ENCODE data around the gene SMYD5.

SMYD5 gene

DNA sequence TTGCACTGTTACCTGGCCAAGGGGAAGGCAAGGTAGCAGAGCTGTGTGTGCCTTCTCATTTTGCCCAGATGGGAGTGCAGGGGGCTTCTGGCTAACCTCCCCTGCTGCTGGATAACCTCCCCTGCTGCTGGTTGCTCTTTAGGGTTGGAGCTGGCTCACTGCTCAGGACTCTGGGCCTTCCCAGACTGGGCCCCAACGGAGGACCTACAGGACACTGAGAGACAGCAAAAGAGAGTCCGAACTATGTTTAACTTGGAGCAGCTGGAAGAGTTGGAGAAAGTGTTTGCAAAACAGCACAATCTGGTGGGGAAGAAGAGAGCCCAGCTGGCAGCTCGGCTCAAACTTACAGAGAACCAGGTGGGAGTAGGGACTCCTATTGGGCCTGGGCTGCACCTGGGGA is 5.8 kb upstream of the SMYD5 start:
- DNase-seq: no peak

DNA sequence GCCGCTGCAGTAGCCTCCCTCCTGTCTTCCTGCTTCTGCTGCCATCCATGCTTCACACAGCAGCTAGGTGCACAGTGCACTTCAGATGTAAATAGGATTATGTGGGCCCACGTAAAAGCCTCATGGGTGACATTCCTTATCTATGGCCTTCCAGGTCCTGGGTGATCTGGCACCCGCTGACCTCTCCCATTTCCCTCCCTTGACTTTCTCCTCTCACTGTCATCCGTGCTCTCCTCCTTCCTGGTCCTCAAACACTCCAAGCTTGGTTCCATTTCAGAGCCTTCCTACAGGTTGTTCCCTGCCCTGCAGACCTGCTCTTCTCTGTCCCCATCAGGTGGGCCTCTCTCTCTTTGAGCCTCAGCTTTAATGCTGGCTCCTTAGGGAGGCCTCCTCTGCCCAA is 4.0 kb upstream of the SMYD5 start:
- no peak for DNase-seq

DNA sequence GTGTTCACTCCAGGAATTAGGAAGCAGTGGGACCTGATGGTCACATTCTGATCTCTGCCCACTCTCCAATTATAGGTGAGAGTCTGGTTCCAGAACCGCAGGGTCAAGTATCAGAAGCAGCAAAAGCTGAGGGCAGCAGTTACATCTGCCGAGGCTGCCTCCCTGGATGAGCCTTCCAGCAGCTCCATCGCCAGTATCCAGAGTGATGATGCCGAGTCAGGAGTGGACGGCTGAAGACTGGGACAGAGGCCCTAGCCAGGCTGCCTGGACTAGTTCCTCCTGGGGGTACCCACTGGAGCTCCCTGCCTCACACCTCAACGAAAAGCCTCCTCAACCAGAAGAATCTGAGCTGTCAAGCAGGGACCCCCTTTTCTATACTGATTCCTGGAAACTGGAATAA is 3.3 kb upstream of the SMYD5 start:
- DNase-seq: no peak

DNA sequence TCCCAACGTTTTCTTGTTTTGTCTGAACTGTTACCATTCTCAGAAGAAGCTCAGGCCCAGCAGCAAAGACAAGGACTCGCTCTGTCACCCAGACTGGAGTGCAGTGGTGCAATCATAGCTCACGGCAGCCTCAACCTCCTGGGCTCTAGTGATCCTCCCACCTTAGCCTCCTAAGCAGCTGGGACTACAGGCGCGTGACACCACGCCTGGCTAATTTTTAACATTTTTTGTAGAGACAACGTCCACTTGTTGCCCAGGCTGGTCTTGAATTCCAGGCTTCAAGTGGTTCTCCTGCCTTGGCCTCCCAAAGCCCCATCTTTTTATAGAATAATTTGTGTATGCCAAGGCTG is 2.0 kb upstream of the SMYD5 start:
- no peak for DNase-seq

DNA sequence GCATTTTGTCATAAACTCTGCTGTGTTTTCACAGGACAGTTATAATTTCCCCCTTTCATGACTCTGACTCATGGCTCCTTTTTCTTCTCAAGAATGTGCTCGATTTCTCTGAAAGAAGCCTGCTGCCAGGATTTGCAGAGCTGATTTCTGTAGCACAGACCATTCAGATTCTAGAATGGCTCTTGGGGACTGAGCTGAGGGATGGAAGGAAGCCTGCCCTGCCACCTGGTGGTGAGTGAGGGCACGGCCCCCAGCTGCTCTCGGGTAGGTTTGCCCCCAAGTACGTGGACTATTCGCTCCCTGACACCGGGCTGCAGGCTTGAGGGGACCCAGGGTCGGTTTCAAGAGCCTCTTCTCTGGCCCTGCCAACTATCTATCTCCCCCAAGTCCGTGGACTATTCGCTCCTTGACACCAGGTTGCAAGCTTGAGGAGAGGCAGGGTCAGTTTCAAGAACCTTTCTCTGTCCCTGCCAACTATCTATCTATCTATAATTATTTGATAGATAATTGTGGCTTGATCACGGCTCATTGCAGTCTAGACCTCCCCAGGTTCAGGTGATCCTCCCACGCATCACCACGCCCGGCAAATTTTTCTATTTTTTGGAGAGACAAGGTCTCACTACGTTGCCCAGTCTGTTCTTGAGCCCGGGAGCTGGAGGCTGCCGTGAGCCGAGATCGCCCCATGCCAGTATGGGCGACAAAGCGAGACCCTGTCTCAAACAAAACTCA is 1.4 kb upstream of the SMYD5 start:
- DNase-seq: peak; percentile 80

DNA sequence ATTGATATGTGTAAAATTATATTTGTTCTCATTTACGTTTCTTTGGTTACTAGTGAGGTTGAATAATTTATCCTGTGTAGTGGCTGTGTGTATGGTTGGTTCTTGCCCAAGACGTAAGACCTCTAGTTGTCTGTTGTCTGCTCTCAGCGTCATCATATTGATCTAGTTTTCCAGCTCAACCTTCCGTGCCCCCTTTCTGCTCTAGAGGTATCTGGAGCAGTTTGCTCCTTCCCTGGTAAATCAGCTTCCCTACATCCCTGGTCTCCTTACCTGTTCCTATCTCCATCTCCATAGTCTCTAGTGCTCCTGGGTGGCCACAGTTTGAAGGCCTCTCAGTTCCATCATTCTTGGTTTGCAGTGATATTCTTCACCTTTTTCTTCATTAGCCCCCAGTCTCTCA is 1.2 kb downstream of the SMYD5 start:
- no peak for DNase-seq

DNA sequence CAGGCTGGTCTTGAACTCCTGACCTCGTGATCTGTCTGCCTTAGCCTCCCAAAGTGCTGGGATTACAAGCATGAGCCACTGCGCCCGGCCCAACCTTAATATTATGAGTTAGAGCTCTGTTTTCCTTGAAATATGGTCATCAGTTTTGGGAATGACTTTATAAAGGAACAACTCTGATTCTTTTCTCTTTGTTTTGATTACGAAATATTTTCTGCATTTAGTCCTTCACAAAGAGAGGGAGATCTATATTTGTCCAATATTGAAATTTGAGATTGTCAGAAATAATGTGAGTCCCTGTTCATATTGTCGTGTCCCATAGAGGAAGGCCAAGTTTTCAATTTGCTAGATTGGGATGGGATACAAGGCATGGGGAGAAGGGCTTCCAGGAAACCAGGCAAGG is 3.1 kb downstream of the SMYD5 start:
- DNase-seq: no peak

DNA sequence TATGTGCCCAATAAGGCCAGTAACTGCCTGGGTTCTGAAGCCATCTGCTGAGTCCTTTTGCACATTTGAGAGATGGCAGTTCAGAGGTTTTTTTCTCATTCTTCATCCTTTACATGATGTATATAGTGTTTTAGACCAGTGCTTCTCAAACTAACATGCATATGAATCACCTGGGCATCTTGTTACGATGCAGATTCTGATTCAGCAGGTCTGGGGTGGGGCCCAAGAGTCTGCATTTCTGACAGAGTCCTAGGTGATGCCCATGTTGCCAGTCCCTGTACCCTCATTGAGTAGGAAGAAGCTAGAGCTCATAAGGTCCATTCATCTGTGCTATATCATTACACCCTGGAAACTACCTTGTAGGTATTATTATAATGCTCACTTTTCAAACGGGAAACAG is 3.8 kb downstream of the SMYD5 start:
- no peak for DNase-seq

DNA sequence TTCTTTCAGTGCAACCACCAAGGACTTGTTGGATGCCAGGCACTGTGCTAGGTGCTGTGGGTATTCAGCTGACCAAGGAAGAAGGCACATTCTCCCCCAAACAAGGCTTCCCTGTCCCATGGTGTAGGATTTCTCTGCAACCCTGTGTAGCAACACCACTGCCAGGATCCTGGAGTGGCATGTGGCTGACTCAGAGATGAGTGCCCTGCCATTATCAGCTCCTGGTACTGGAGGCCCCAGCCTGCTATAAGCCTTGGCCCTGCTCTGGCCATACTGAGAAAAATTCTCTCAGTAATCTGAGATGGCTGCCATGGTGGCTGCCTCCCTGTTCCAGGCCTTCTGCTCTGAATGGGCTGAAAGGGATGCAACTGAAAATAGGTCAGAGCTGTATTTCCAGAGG is 4.3 kb downstream of the SMYD5 start:
- no peak for DNase-seq

DNA sequence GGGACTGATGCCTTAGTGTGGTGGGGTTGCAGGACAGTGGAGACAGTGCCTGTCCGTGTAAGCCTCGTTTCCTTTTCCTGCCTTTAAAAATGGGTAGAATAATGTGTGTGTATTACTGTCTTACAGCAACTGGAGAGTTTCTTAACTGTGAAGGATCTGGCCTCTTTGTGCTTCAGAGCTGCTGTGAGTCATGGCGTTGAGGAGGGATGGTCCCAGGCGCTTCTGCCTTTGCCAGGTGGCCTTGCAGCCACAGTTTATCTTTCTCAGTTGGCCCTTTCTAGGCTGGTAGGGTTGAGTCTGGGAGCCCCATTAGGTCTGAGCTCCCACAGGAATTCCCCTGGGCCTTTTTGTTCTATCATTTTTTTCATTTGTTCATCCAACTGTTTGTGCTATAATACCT is 9.8 kb downstream of the SMYD5 start:
- no peak for DNase-seq

DNA sequence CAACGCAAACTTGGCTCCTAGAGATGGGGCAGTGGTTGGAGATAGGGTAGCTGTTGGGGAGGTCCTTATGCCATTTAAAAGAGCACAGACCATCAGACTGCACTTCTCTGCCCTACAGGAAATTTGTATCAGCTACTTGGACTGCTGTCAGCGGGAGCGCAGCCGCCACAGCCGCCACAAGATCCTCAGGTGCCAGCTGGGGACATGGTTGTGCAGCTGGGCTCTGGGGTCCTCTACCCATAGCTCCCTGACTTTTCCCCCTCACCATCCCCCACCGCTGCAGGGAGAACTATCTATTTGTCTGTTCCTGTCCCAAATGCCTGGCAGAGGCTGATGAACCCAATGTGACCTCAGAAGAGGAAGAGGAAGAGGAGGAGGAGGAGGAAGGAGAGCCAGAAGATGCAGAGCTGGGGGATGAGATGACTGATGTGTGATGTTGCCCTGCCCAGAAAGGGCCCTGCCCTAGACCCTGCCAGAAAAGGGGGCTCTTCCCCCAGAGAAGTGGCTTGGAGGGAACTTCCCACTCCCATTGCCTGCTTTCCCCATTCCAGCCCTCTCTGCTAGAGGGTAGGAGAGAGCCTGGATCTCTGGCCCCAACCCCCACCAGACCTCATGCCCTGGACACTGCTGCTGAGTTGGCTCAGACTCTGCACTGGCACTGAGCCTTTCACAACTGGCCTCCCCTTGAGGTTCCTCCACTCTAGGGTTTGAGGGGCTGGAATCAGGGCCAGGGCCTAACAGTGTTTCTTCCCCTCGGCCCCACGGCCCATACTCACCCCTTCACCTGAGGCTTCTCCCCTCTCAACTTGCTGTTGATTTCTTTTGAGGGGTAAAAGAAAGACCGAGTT is 11.7 kb downstream of the SMYD5 start:
- no peak for DNase-seq

DNA sequence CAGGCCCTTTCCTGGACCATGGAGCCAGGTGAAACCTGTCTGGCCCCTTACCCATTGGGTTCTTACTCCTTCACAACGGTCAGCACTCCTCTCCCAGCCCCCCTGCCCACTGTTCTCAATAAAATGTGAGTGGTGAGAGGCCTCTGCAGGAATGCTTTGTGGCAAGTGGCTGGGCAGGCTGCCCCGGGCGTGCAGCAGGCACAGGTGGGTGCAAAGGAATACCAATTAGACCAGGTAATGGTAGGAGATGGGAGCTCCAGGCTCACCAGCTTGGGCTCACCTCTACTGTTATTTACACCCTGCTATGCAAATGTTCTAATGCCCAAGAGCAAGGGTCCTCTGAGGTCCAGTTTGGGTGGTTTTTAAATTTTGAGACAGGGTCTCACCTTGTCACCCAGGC is 13.0 kb downstream of the SMYD5 start:
- DNase-seq: no peak

DNA sequence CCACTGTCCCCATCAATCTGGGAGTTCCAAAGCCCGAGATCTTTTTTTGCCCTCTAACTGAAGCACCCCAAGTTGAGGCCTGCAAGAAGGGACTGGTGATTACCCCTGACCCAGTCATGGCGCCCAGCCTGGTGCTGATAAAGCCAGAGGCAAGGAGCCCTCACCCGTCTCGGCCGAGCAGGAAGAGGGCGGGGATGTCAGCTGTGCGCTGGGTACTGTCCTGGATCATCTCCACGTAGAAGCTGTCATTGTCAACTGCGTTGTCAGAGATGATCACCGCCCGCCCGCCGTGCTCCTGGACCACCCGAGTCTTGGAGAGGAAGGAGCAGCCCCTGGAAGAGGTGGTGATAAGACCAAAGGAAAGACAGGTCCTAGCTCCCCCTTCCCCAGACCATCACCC is 14.6 kb downstream of the SMYD5 start:
- DNase-seq: no peak

DNA sequence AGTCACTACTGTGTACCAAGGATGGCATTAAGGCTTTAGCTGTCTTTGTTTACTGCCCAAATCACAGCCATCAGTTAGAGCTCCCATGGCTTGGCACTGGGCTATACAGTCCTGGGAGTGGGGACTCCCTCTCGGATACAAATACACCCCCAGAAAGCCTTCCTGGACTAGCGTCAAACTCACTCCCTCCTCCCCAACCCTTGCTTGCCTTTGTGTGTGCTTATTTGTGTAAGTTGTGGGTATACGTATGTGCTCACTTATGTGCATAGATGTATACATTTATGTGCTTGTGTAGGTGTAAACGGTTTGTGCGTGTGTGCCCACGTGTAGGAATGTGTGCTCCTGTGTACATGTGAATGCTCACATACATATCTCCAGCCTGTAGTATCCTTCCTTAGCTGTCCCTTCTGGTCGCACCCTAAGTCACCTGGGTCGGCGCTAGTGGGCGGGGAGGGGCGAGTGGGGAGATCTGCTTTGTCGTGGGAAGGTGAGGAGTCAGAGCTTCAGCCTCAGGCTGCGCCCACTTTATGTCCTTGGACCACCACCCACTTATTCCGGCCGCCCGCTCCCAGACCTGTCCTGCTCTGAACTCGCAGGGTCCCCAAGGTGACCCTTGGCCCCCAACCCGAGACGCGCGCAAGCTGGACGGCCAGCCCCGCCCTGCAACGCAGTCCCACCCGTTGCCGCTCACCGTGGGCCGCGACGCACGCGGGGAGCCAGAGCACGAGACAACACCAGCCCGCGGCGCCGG is 18.5 kb downstream of the SMYD5 start:
- peak; percentile 44 for DNase-seq

DNA sequence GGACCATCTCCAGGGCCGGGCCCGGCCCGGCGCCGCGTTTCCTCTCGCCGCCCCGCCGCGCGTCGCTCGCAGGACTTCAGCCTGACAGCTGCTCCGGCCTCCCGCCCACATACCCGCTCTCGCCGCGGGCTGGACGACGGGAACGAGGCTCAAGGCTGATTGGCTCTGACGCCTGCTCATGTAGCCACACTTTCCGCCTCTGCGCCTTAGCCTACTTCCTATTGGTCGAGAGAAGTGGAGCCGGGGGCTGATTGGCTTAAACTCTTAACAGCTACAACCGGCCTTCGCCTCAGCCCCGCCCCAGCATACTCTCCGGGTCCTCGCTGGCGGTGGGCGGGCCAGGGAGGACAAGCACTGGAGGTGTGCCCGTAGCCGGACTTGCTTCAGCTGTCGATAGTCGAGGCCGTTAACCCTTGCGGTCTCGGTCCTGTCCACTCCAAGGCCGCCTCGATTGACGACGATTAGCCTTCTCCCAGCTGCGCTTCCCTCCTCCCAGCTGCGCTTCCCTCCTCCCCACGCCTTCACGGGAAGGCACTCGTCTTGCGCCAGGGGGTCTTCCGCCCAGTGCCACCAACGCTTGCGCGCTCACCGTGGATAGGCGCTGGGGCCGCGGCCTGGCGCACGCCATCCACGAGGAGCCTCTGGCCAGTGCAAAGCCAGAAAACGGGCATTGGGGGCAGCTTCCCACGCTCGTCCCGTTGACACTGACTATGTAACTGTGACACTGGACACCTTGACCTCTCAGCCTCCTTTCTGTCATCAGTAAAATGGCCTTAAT is 19.3 kb downstream of the SMYD5 start, which contains the start of gene PRADC1:
PRADC1 (minus strand) TSS at position 86 of the 778 bp plus-strand sequence; CDS start at position 7, 79 bp downstream.
- peak; percentile 98 for DNase-seq

DNA sequence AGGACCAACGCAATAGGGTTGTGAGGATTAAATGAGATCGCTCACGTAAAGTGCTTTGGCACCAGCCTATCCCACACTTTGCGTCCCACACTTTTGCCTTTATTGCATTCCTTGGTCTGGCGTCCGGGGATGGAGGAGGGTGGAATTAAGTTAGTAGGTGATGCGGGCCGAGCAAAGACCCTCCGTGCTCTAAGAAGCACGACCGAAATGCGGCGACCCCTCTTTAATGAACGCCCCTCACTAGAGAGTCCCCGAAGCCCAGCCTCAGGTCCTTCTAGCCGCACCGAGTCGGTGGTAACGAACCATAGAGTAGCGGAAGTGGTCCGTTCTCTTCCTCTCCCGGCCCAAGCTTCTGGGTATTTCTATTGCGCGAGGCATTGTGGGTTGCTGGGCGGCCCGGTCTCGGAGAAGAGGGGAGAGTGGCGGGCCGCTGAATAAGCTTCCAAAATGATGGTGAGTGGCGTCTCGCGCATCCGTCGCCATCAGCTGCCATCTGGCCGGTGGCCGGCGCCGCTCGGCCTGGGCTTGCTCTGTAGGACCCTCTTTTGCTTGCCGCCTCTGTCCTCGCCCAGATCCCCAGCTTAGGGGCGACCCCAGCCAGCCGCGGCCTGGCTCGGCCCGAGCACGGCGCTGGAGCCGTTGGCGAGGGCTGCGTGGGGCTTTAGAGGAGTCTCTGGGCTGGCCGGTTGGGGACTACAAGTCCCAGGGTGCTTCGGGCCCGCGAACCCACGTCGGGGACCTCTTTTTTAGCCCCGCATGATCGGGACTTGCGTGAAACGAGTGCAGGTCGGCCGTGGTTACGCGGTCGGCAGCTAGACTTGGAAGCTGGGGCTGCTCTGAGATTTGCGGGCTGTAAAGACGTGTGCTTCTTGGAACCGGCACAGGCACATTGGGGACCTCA is 20.1 kb downstream of the SMYD5 start, which contains the start of gene CCT7:
CCT7 (plus strand) TSS at position 377 of the 901 bp plus-strand sequence; CDS start at position 448, 71 bp downstream.
- DNase-seq: peak; percentile 93

DNA sequence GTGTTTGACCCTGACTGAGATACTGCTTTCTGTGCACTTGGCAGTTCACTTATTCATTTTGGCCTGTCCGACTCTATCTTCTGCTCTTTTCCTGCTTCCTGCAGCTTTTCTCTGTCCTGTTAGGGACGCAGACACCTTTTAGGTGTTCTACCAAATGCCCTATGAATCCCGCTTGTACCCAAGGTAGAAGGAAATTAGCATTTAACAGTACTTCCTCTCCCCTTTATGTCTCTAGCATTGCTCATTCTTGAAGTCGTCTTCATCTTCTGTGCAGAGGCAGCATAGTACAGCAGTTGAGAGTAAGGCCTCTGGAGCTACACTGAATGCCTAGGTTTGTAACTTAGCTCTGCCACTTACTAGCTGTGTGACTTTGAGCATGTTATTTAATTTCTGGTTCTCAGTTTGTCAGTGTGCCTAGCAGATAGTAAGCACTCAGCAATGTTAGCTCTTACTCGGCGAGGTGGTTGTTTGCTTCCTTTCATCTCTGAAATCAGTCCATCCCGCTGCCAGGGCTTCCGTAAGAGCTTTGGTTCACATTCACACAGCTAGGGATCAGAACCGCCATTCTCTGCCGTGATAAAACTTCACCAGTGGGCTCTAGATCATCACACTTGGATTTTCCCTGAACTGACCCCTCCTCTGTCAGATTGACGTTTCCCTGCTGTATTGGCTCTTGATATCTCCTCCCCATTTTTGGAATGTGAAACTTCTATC is 21.4 kb downstream of the SMYD5 start:
- DNase-seq: no peak

DNA sequence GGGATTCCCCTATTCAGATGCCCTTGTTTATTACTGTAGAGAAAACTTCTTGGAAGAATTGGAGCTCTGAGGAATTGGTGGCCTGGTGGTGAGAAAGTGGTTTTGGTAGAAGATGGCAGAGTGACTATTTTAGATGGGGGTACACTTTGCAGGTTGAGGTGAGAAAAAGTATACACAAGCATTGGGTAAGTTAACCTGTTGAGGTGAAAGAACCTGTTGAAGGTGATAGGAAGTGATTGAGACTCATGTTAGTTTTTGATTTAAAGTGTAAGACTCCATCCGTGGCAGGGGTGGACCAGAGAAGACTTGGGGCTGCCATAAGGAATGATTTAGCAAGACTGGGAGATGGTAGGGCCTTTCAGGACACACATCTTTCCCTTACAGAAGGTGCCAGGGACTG is 23.1 kb downstream of the SMYD5 start:
- no peak for DNase-seq

DNA sequence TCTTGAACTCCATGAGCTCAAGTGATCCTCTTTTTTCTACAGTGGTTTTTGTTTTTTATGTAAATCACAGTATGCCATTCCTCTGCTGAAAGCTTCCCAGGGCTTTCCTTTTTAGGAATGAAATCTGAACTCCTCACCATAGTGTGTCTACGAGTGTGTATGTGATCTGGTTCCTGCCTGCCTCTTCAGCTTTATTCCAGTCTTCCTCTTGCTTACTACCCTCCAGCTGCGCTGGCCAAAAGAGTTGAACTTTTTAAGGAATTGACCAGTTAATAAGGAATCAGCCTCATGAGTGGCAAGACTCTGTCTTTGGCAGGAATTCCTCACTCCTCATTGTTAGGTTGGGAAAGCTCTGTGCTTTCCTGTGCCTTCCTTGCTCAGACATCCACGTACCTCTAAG is 24.1 kb downstream of the SMYD5 start:
- DNase-seq: no peak

DNA sequence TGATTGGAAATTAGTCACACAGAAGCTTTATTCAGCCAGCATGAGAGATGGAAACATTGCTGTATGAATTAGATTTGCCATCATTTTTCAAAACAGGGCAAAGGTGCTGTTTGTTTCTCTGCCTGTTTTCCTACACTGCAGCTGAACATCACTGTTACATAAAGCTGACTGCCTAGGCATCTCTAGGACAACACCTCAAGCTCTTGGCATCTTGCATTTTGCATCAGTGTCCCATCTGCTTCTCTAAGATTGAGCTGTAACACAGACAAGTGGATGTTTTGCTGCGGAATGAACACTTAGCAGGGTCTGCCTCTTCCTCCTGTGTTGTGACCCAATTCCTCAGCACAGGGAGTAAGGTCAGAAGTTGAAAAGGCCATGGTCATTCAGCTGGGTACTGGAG is 24.9 kb downstream of the SMYD5 start:
- DNase-seq: no peak

DNA sequence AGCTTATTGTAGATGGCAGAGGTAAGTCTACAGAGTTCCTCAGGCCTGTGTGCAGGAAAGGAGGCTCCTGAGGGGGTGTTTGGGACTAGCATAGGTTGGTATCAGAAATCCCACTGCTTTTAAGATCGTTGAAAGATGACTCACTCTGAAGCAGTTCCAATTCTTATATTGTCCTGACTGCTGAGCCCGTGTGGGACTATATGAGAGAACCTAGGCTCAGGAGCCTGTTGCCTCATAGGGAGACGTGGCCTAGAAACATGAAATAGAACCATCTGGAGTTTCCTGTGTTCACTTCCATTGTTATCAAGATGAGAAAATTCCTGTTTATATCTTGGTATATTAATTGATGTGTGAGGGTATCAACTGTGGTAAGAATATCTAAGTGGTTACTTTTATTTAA is 25.7 kb downstream of the SMYD5 start:
- DNase-seq: no peak

Data from activated CD4-positive, alpha-beta T cell treated with anti-CD3 and anti-CD28 coated beads, Interleukin-2, Interleukin-6, amounts not matched to agents 100 ng/mL and 50 ng/mL, durations not matched to agents 16 hours and 8 hours (primary cell).